DND-41 (cell line): ENCODE results near the gene ADAM15.

Experiments used
- CTCF ChIP-seq: IDR thresholded peaks from 2 replicates; pipeline ENCODE4 v1.5.1; 2012; ENCODE audit warnings: borderline replicate concordance, low read length, moderate library complexity, mild to moderate bottlenecking; ENCODE audit not compliant: poor library complexity, severe bottlenecking; ENCODE audit errors: extremely low read depth
- EZH2 ChIP-seq: IDR thresholded peaks from 3 replicates; pipeline ENCODE4 v1.6.1; 2012; ENCODE audit warnings: borderline replicate concordance, low read depth, mild to moderate bottlenecking, moderate library complexity, low read length, inconsistent platforms; ENCODE audit not compliant: severe bottlenecking

- TF ChIP-seq CTCF (no peak), EZH2 (no peak)
Measured at GRCh38 chr1:155072531-155073289, 21.6 kb downstream of the ADAM15 start.
